Neural cell (in vitro differentiated cells): ENCODE measurements around the gene VWA3B. TPM values are rescaled to one million over a fixed set of nuclear protein-coding genes. Genes with fewer than 3 reads are reported as not detected.
"Not testable (repeated sequence)": the region's sequence is repeated elsewhere in the genome, so short reads cannot be mapped to it uniquely, and the experiment has no call there.

Experiments used
- H2AFZ ChIP-seq: fragments of 200-600, 300-800 bp; sonication (generic), shearing (Covaris generic); 2 replicates; pipeline ENCODE4 v1.6.0; 2014; ENCODE audit warnings: low read depth, mild to moderate bottlenecking, antibody characterized with exemption, low read length, moderate library complexity
- H3F3A ChIP-seq: fragments of 200-600 bp; shearing (Covaris generic); 2 replicates; pipeline ENCODE4 v1.6.1; 2016; ENCODE audit warnings: mild to moderate bottlenecking, moderate library complexity, mixed read lengths, antibody characterized with exemption, low read length; ENCODE audit not compliant: insufficient read depth, poor library complexity, severe bottlenecking
- H3K27ac ChIP-seq: fragments of 200-600, 300-800 bp; sonication (generic), shearing (Covaris generic); 2 replicates; pipeline ENCODE4 v1.5.1; 2014; ENCODE audit warnings: mild to moderate bottlenecking, low read length, moderate library complexity
- H3K27me3 ChIP-seq: fragments of 300-800, 200-600 bp; sonication (generic), shearing (Covaris generic); 2 replicates; pipeline ENCODE4 v1.6.0; 2014; ENCODE audit warnings: mild to moderate bottlenecking, low read depth, low read length, moderate library complexity; ENCODE audit not compliant: insufficient read depth
- H3K36me3 ChIP-seq: fragments of 300-800, 200-600 bp; sonication (generic), shearing (Covaris generic); 2 replicates; pipeline ENCODE4 v1.5.1; 2014; ENCODE audit warnings: mild to moderate bottlenecking, antibody characterized with exemption, low read length, moderate library complexity; ENCODE audit not compliant: insufficient read depth
- H3K4me2 ChIP-seq: fragments of 300-800, 200-600 bp; sonication (generic), shearing (Covaris generic); 2 replicates; pipeline ENCODE4 v1.6.0; 2014; ENCODE audit warnings: mild to moderate bottlenecking, low read length
- H3K4me3 ChIP-seq: fragments of 300-800, 200-600 bp; sonication (generic), shearing (Covaris generic); 2 replicates; pipeline ENCODE4 v1.5.1; 2014; ENCODE audit warnings: mild to moderate bottlenecking, low read length, moderate library complexity
- H3K79me2 ChIP-seq: fragments of 200-600 bp; shearing (Covaris generic); replicated peaks from 2 replicates; pipeline ENCODE4 v1.6.0; 2014; ENCODE audit warnings: mild to moderate bottlenecking, low read length, moderate library complexity; ENCODE audit not compliant: insufficient read depth
- H3K9ac ChIP-seq: fragments of 300-800, 200-600 bp; sonication (generic), shearing (Covaris generic); 2 replicates; pipeline ENCODE4 v1.6.1; 2016; ENCODE audit warnings: mild to moderate bottlenecking, low read length, mixed read lengths
- H3K9me2 ChIP-seq: fragments of 200-600 bp; shearing (Covaris generic); 2 replicates; pipeline ENCODE4 v1.6.1; 2016; ENCODE audit warnings: mild to moderate bottlenecking, low read length, mixed read lengths; ENCODE audit not compliant: insufficient read depth
- H3K9me3 ChIP-seq: fragments of 200-600, 300-800 bp; sonication (generic), shearing (Covaris generic); 2 replicates; pipeline ENCODE4 v1.6.1; 2016; ENCODE audit warnings: mild to moderate bottlenecking, mixed run types, low read length, moderate library complexity, mixed read lengths
- H4K20me1 ChIP-seq: fragments of 200-600 bp; shearing (Covaris generic); 2 replicates; pipeline ENCODE4 v1.6.1; 2016; ENCODE audit warnings: mild to moderate bottlenecking, mixed run types; ENCODE audit not compliant: insufficient read depth
- CTCF ChIP-seq: fragments of 450-650 bp; IDR thresholded peaks from 2 replicates; pipeline ENCODE4 v1.5.1; 2014; ENCODE audit warnings: antibody characterized with exemption, mild to moderate bottlenecking, moderate library complexity; ENCODE audit not compliant: poor library complexity, severe bottlenecking
- EP300 ChIP-seq: fragments of 450-650 bp; conservative IDR thresholded peaks from 2 replicates; pipeline ENCODE4 v1.6.1; 2014; ENCODE audit warnings: antibody characterized with exemption, mild to moderate bottlenecking, moderate library complexity; ENCODE audit not compliant: poor library complexity, severe bottlenecking
- EZH2 ChIP-seq: fragments of 200-600, 300-800 bp; shearing (Covaris generic), sonication (generic); IDR thresholded peaks from 2 replicates; pipeline ENCODE4 v1.6.1; 2014; ENCODE audit warnings: antibody characterized with exemption, low read length, borderline replicate concordance, mild to moderate bottlenecking; ENCODE audit not compliant: insufficient read depth, poor library complexity, severe bottlenecking
- MXI1 ChIP-seq: fragments of 450-650 bp; conservative IDR thresholded peaks from 2 replicates; pipeline ENCODE4 v1.6.1; 2014; ENCODE audit warnings: antibody characterized with exemption, mild to moderate bottlenecking; ENCODE audit not compliant: poor library complexity, severe bottlenecking
- POLR2AphosphoS5 ChIP-seq: IDR thresholded peaks from 2 replicates; pipeline ENCODE4 v1.6.1; 2012
- RAD21 ChIP-seq: fragments of 450-650 bp; conservative IDR thresholded peaks from 2 replicates; pipeline ENCODE4 v1.6.1; 2014; ENCODE audit warnings: antibody characterized with exemption, mild to moderate bottlenecking, moderate library complexity
- SMC3 ChIP-seq: fragments of 450-650 bp; conservative IDR thresholded peaks from 2 replicates; pipeline ENCODE4 v1.6.1; 2014; ENCODE audit warnings: antibody characterized with exemption, mild to moderate bottlenecking, moderate library complexity; ENCODE audit not compliant: poor library complexity
- TAF1 ChIP-seq: IDR thresholded peaks from 2 replicates; pipeline ENCODE4 v1.6.1; 2012; ENCODE audit warnings: low read depth
- polyA plus RNA-seq: library from polyadenylated mRNA; depleted of rRNA; stranded (reverse); fragments of >200 nt; gene quantifications from 2 replicates; pipeline ENCODE4 v1.2.3, GENCODE V29; 2014
- TF ChIP-seq, protein P1 (sequence below): IDR thresholded peaks from 2 replicates; pipeline ENCODE4 v1.6.1; 2012; ENCODE audit warnings: borderline replicate concordance

VWA3B gene
- polyA plus RNA-seq, 1 donor from 2014 or later = not detected

DNA sequence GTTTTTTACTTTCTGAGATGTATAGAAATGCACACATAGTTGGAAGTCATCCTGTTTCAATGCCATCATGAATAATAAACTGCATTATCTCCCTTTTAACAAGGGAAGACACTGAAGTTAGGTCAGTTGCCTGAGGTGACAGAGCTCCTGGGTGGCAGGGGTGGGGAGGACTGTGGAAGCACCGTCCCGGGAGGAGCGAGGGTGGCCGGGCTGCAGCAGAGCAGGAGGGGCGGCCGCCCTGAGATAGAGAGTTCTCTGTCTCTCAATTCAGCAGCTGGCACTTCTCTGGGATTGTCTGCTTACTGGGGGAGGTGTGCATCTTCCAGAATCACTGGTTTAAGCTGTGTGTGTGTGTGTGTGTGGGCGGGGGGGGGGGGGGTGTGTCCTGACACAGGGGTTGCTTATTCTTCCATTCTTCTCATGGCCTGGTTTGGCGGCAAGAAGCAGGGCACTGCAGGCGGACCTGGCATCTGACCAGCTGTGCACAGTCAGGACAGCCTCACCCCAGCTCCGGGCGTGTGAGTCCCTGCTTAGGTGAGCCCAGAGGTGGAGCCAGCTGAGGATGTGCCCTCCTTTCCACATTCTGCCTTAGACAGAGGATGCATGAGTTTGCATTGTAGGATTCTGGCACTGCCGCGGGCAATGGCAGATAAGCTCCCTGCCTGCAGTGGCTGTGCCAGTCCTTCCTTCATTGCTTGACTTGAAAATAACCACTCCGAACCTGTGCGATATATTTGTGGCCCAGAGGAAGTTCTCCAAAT lies 40.4 kb downstream of the VWA3B start:
- Histone ChIP-seq H3K36me3 (no peaks in the 10 kb centered on the region), H3K79me2 (no peaks in the 10 kb centered on the region), H3K27me3 (no peaks in the 10 kb centered on the region), H3K9me2 (no peaks in the 10 kb centered on the region), H2AFZ (no peak overlapping the region), H3K9ac (no peak overlapping the region), H3K4me2 (no peak overlapping the region), H4K20me1 (no peaks in the 10 kb centered on the region), H3K9me3 (no peaks in the 10 kb centered on the region), H3K4me3 (no peak overlapping the region), H3K27ac (no peak overlapping the region), H3F3A (no peaks in the 10 kb centered on the region)
- TF ChIP-seq, protein P1, sequence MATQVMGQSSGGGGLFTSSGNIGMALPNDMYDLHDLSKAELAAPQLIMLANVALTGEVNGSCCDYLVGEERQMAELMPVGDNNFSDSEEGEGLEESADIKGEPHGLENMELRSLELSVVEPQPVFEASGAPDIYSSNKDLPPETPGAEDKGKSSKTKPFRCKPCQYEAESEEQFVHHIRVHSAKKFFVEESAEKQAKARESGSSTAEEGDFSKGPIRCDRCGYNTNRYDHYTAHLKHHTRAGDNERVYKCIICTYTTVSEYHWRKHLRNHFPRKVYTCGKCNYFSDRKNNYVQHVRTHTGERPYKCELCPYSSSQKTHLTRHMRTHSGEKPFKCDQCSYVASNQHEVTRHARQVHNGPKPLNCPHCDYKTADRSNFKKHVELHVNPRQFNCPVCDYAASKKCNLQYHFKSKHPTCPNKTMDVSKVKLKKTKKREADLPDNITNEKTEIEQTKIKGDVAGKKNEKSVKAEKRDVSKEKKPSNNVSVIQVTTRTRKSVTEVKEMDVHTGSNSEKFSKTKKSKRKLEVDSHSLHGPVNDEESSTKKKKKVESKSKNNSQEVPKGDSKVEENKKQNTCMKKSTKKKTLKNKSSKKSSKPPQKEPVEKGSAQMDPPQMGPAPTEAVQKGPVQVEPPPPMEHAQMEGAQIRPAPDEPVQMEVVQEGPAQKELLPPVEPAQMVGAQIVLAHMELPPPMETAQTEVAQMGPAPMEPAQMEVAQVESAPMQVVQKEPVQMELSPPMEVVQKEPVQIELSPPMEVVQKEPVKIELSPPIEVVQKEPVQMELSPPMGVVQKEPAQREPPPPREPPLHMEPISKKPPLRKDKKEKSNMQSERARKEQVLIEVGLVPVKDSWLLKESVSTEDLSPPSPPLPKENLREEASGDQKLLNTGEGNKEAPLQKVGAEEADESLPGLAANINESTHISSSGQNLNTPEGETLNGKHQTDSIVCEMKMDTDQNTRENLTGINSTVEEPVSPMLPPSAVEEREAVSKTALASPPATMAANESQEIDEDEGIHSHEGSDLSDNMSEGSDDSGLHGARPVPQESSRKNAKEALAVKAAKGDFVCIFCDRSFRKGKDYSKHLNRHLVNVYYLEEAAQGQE = no peak
- TF ChIP-seq EZH2 = no peak
- TF ChIP-seq CTCF = no peak
- no peak for TF ChIP-seq POLR2AphosphoS5
- no peak for TF ChIP-seq EP300
- TF ChIP-seq MXI1 = no peak
- no peak for TF ChIP-seq TAF1
- no peak for TF ChIP-seq SMC3

DNA sequence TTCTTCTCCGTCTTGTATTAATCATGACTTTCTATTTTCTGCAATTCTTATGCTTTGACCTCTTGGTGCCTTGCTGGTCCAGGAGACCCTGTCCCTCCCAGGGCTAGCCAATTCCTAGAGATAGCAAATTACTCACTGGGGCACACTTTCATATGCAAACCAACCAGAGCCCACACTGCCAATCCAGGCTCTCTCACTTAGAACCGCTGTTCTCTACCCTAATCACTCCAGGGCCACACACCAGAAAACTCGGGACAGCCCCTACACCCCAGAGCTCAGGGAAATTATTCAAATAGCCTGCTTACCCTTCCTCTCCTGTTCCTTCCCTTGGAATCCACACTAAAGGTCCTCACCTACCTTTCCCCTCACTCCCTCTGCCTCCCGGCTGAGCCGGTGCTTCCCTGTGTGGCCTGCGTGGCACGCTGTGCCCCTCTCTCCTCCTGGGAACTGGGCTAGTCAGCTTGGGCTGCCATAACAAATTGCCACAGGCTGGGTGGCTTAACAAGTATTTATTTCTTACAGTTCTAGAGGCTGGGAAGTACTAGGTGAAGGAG lies 41.7 kb downstream of the VWA3B start:
- Histone ChIP-seq H3K9ac (no peak overlapping the region), H3K79me2 (no peaks in the 10 kb centered on the region), H3K27ac (no peak overlapping the region), H3K9me2 (no peaks in the 10 kb centered on the region), H4K20me1 (no peaks in the 10 kb centered on the region), H3F3A (no peaks in the 10 kb centered on the region), H3K27me3 (no peaks in the 10 kb centered on the region), H3K4me3 (no peak overlapping the region), H3K4me2 (no peak overlapping the region), H2AFZ (no peak overlapping the region), H3K9me3 (no peaks in the 10 kb centered on the region), H3K36me3 (no peaks in the 10 kb centered on the region)
- no peak for TF ChIP-seq CTCF
- TF ChIP-seq POLR2AphosphoS5 = no peak
- TF ChIP-seq RAD21 = no peak
- no peak for TF ChIP-seq MXI1
- TF ChIP-seq EZH2 = no peak
- TF ChIP-seq SMC3 = no peak
- no peak for TF ChIP-seq TAF1
- TF ChIP-seq, protein P1 = no peak
- no peak for TF ChIP-seq EP300

DNA sequence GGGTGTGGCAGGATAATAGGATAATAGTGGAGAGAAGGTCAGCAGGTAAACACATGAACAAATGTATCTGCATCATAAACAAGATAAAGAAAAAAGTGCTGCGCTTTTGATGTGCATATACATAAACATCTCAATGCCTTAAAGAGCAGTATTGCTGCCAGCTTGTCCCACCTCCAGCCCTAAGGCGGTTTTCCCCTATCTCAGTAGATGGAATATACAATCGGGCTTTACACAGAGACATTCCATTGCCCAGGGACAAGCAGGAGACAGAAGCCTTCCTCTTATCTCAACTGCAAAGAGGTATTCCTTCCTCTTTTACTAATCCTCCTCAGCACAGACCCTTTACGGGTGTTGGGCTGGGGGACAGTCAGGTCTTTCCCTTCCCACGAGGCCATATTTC lies 43.1 kb downstream of the VWA3B start:
- not testable (repeated sequence) for H3K4me3 ChIP-seq, H3K4me2 ChIP-seq, H3F3A ChIP-seq, H4K20me1 ChIP-seq, H3K79me2 ChIP-seq, H3K27ac ChIP-seq, H3K36me3 ChIP-seq, H3K9me2 ChIP-seq, H3K9me3 ChIP-seq, H3K9ac ChIP-seq, H3K27me3 ChIP-seq, H2AFZ ChIP-seq
